Pancreas (tissue), 10 donors: ENCODE results near the gene XIRP1. TPM values are rescaled to one million over a fixed set of nuclear protein-coding genes. Genes with fewer than 3 reads are reported as not detected.

ENCODE experiments used
- ATAC-seq, 4 donors: fragments of 200-7000 bp; cut with Tn5 transposase; one replicate each; pipeline versions ENCODE4 v1.8.0 to v1.9.1; 2020; ENCODE audit warnings: mild to moderate bottlenecking in 4 of 4, moderate library complexity in 4 of 4
- DNase-seq, 6 donors: peaks; one replicate each; pipeline ENCODE4 v3.0.0-alpha.2; 2020
- FAIRE-seq: peaks from 2 replicates; lab custom pipeline; 2012; peaks lifted over from hg19 to GRCh38; lab: Jason Lieb, UNC
- H3K27ac ChIP-seq, 4 donors: fragments of 200-600 bp; sonication (generic); 1 replicate in 3 of 4; 2 replicates in 1 of 4; pipeline versions ENCODE4 v1.5.0 to v1.8.0; 2020
- H3K27me3 ChIP-seq, 4 donors: fragments of 200-600 bp; one replicate each; pipeline ENCODE4 v1.8.0; 2021
- H3K36me3 ChIP-seq, 3 donors: fragments of 200-600 bp; sonication (generic) in 1 of 3; one replicate each; pipeline versions ENCODE4 v1.5.0 to v1.8.0; 2020 to 2021
- H3K4me1 ChIP-seq, 3 donors: fragments of 200-600 bp; one replicate each; pipeline ENCODE4 v1.8.0; 2021
- H3K4me3 ChIP-seq, 4 donors: fragments of 200-600 bp; sonication (generic) in 2 of 4; one replicate each; pipeline versions ENCODE4 v1.5.0 to v1.8.0; 2020 to 2021
- H3K9me3 ChIP-seq, 4 donors: fragments of 200-600 bp; one replicate each; pipeline ENCODE4 v1.8.0; 2021
- WGBS, 2 donors: extraction: QIAGEN DNeasy Blood & Tissue Kit; methylation state at CpG; one replicate each; pipeline ENCODE4 v1.1.7; 2013; 5-methylcytosine and 5-hydroxymethylcytosine counted together
- intact Hi-C, 3 donors: fragments of 100-400 bp; cut with DNase I; formaldehyde crosslinking; loops; one replicate each; pipeline versions ENCODE4 v1.11.1 to v1.14.2; 2022
- polyA plus RNA-seq, 2 donors: library from polyadenylated mRNA; stranded (reverse); fragments of 200-250 nt; gene quantifications; one replicate each; pipeline ENCODE4 v1.2.3, GENCODE V29; 2013
- total RNA-seq, 6 donors: library from RNA; stranded (reverse); fragmentation: NEBNext Ultra II Directional in 4 of 6; extraction: Animal tissue kit (Norgen Biotek cat#: 25700) in 4 of 6; gene quantifications; one replicate each; pipeline versions ENCODE4 v1.2.1 to v1.2.4, GENCODE V29; 2021 to 2023
- TF ChIP-seq, protein P1 (sequence below), 4 donors: fragments of 200-600 bp; sonication (generic) in 3 of 4; IDR thresholded peaks; one replicate each; pipeline versions ENCODE4 v1.5.0 to v1.8.0; 2021; ENCODE audit warnings: antibody characterized with exemption in 4 of 4
- donor health status: healthy with polysubstance abuse.
- donor health status: DM: no; HTN: no; CAD: no; lungs with moderate emphysema.
- donor health status: DM: no; HTN: no; CAD: no.
- donor health status: control.
- donor health status: control.
- donor health status: Bipolar disorder and iron deficiency.
- donor health status: DM: yes; HTN: yes; CAD: no.
- donor health status: DM: no; HTN: no; CAD: no.
- donor health status: DM: no; HTN: no; CAD: no.
- donor health status: DM: yes; HTN: yes; CAD: no.

The XIRP1 gene
- total and polyA plus RNA-seq, 8 donors: 0.08 to 0.43 (median 0.12) TPM; not detected in 4

DNA sequence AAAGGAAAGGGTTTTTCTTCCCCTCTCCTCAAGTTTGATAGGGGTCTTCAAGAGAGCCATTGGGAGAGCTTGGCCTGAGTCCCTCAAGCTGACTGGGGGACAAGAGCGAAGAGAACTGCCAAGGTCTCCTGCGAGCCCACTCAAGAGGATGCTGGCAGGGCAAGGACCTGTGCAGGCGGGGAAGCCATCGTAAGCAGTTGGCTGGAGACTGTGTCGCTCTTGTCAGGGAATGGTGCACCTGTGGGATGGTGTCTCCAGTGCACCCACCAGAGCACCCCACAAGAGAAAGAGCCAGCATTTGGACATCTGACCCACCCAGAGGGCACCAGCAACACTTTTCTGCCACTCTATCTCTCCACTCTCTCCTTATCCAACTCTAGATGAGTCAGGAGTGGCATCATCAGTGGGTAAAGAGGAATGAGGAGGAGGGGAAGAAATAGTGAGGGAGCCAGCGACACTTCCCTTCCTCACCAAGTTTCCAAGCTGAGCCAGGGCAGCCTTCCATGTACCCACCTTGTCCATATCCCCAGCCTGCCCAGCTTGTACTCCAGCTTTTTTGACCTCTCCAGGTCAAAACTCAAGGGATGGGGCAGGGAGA lies 13.6 kb upstream of the XIRP1 start:
- Histone ChIP-seq H3K36me3 (no peaks in the 10 kb centered on the region), H3K9me3 (no peaks in the 10 kb centered on the region), H3K4me1 (no peaks in the 10 kb centered on the region), H3K27me3 (no peaks in the 10 kb centered on the region), H3K4me3 (no peak overlapping the region), H3K27ac (no peak overlapping the region)
- TF ChIP-seq, protein P1, sequence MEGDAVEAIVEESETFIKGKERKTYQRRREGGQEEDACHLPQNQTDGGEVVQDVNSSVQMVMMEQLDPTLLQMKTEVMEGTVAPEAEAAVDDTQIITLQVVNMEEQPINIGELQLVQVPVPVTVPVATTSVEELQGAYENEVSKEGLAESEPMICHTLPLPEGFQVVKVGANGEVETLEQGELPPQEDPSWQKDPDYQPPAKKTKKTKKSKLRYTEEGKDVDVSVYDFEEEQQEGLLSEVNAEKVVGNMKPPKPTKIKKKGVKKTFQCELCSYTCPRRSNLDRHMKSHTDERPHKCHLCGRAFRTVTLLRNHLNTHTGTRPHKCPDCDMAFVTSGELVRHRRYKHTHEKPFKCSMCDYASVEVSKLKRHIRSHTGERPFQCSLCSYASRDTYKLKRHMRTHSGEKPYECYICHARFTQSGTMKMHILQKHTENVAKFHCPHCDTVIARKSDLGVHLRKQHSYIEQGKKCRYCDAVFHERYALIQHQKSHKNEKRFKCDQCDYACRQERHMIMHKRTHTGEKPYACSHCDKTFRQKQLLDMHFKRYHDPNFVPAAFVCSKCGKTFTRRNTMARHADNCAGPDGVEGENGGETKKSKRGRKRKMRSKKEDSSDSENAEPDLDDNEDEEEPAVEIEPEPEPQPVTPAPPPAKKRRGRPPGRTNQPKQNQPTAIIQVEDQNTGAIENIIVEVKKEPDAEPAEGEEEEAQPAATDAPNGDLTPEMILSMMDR (IDR thresholded peaks at IDR 0.05): no peak
- FAIRE-seq (no peak), DNase-seq (no peak), ATAC-seq (no peak)
- WGBS, 2 donors: 91 to 95% methylated on average over 6 of the region's 6 CpGs
- intact Hi-C loops: loop anchor here in 1 of 3 donors (10.0 kb wide), 1 partner anchor 169 kb away; no protein-coding TSS in a partner anchor

GRCh38 chr3:39205131-39205530 lies 12.7 kb upstream of the XIRP1 start:
- no peaks in the 10 kb centered on the region for H3K4me1 ChIP-seq
- 70 to 72% methylated on average over 2 of the region's 2 CpGs for WGBS, 2 donors
- no peaks in the 10 kb centered on the region for H3K36me3 ChIP-seq
- H3K27ac ChIP-seq: no peak overlapping the region
- intact Hi-C loops: loop anchor here in 1 of 3 donors (10.0 kb wide), 1 partner anchor 170 kb away; no protein-coding TSS in a partner anchor
- ATAC-seq: no peak
- FAIRE-seq: no peak
- H3K27me3 ChIP-seq: no peaks in the 10 kb centered on the region
- DNase-seq: no peak
- no peaks in the 10 kb centered on the region for H3K9me3 ChIP-seq
- TF ChIP-seq, protein P1 (IDR thresholded peaks at IDR 0.05): no peak
- no peak overlapping the region for H3K4me3 ChIP-seq

GRCh38 chr3:39203860-39204259 lies 11.5 kb upstream of the XIRP1 start:
- Histone ChIP-seq H3K4me3 (no peak overlapping the region), H3K4me1 (no peaks in the 10 kb centered on the region), H3K9me3 (no peaks in the 10 kb centered on the region), H3K27me3 (no peaks in the 10 kb centered on the region), H3K36me3 (no peaks in the 10 kb centered on the region), H3K27ac (no peak overlapping the region)
- intact Hi-C loops: loop anchor here in 1 of 3 donors (10.0 kb wide), 1 partner anchor 171 kb away; no protein-coding TSS in a partner anchor
- DNase-seq (no peak), ATAC-seq (no peak), FAIRE-seq (no peak)
- TF ChIP-seq, protein P1 (IDR thresholded peaks at IDR 0.05): no peak
- 72 to 83% methylated on average over 5 of the region's 5 CpGs for WGBS, 2 donors

DNA sequence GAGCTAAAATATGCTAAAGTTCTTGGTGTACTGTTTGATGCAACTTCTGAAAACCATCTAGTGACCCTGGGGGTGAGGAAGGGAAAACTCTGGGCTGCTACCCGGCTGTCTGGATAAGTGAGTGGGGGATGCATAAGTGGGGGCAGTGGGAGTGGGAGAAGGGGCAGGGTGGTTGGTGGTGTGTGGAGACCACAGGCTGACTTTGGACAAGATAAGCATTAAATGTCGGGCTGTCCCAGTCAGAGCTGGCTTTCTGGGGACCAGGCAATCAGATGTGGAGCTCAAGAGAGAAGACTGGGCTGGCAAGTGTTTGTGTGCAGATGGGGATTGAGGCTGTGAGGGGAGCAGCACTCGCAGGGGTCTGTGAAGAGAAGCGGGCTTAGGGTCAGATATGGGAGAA lies 11.0 kb upstream of the XIRP1 start:
- Histone ChIP-seq H3K27ac (no peak overlapping the region), H3K36me3 (no peaks in the 10 kb centered on the region), H3K9me3 (no peaks in the 10 kb centered on the region), H3K4me3 (no peak overlapping the region), H3K4me1 (no peaks in the 10 kb centered on the region), H3K27me3 (no peaks in the 10 kb centered on the region)
- intact Hi-C loops: loop anchor here in 1 of 3 donors (10.0 kb wide), 1 partner anchor 171 kb away; no protein-coding TSS in a partner anchor
- DNase-seq: no peak
- ATAC-seq: no peak
- 56 to 64% methylated on average over 4 of the region's 4 CpGs for WGBS, 2 donors
- TF ChIP-seq, protein P1 (IDR thresholded peaks at IDR 0.05): no peak
- FAIRE-seq: no peak

- 67 to 80% methylated on average over 3 of the region's 3 CpGs for WGBS, 2 donors
- no peak for FAIRE-seq
- H3K9me3 ChIP-seq: no peaks in the 10 kb centered on the region
- H3K4me1 ChIP-seq: no peaks in the 10 kb centered on the region
- no peak for DNase-seq
- no peaks in the 10 kb centered on the region for H3K36me3 ChIP-seq
- intact Hi-C loops: loop anchor here in 1 of 3 donors (10.0 kb wide), 1 partner anchor 173 kb away; no protein-coding TSS in a partner anchor
- H3K4me3 ChIP-seq: no peak overlapping the region
- no peak for ATAC-seq
- H3K27ac ChIP-seq: no peak overlapping the region
- H3K27me3 ChIP-seq: no peaks in the 10 kb centered on the region
- TF ChIP-seq, protein P1 (IDR thresholded peaks at IDR 0.05): no peak
These were observed 9.7 kb upstream of the XIRP1 start for GRCh38 chr3:39202094-39202493.
